ENCODE results near the gene ICA1. TPM values are rescaled to one million over a fixed set of nuclear protein-coding genes. Genes with fewer than 3 reads are reported as not detected.
A peak's percentile ranks its signal among the peaks of the same experiment; 100 is the strongest.

ICA1 gene
- total and polyA plus RNA-seq, 2 of the 4 experiments (the other 2 are of a cell fraction), result not detected

DNA sequence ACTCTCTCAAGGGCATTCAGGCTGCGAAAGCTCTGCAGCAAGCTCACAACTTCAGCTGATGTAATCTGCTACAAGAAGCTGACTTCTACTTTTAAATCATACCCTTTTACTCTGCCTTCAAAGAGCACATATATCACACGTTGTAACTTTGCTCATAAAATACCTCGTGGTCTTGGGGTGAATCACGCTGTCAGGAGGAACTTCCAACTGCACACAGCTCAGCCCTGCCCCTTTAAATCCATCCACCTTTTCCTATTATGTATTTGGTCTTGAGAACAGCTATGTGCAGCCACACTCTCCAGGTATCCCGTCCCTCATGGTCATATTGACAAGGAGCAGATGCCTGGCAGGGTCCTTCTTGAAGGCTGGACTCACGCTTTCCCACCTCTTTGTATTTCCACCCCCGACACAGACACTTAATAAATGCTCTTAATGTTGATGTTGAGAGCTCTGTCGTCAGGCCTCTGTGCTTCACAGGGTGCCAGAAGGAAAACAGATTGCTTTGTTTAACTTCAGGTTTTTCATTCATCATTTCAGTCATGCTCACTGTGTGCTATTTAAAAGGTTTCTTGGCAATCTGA is 47.6 kb downstream of the ICA1 start:
- DNase-seq (peak; percentile 9), ATAC-seq (ENCODE audit: low read depth) (no peak)
- Histone ChIP-seq H3K18ac (ENCODE audit: low read depth, low read length) (no peak overlapping the region), H3K9ac (ENCODE audit: low read depth, low read length) (no peak overlapping the region), H3K14ac (replicated peaks; ENCODE audit: low read depth, low read length) (no peak overlapping the region), H4K8ac (ENCODE audit: low read depth in 2 of 2, low read length in 2 of 2) (no peak overlapping the region), H2AK5ac (ENCODE audit: low read depth, low read length) (no peak overlapping the region), H2AK9ac (replicated peaks; ENCODE audit: low read depth, low read length, poor library complexity) (no peak overlapping the region), H4K20me1 (ENCODE audit: insufficient read depth, low read length) (no peaks in the 10 kb centered on the region), H3K9me3 (ENCODE audit: control insufficient read depth, insufficient read depth, low read length) (no peaks in the 10 kb centered on the region), H2BK15ac (ENCODE audit: low read depth, low read length) (no peak overlapping the region), H4K5ac (ENCODE audit: low read depth, low read length) (no peak overlapping the region), H3K56ac (ENCODE audit: extremely low read depth, insufficient read depth, low read length) (no peak overlapping the region), H3K9me1 (ENCODE audit: insufficient read depth, low read length) (no peaks in the 10 kb centered on the region), H3K4me2 (ENCODE audit: low read depth, low read length) (no peak overlapping the region), H2BK5ac (ENCODE audit: low read depth, low read length, poor library complexity, severe bottlenecking) (no peak overlapping the region), H4K91ac (ENCODE audit: insufficient read depth, low read depth, low read length) (no peak overlapping the region), H3K27me3 (ENCODE audit: control insufficient read depth, insufficient read depth, low read length) (no peaks in the 10 kb centered on the region), H3K79me1 (ENCODE audit: low read depth in 1 of 2, low read length in 2 of 2) (no peaks in the 10 kb centered on the region), H3K4me1 (ENCODE audit: control insufficient read depth, insufficient read depth, low read length) (no peaks in the 10 kb centered on the region), H3K23ac (ENCODE audit: low read depth, low read length) (no peak overlapping the region), H3K4ac (ENCODE audit: low read depth, low read length) (no peak overlapping the region), H2BK120ac (ENCODE audit: low read depth, low read length) (no peak overlapping the region), H3K36me3 (ENCODE audit: control insufficient read depth, insufficient read depth, low read length) (no peaks in the 10 kb centered on the region), H3K27ac (ENCODE audit: insufficient read depth, low read length) (no peak overlapping the region), H2BK20ac (ENCODE audit: low read depth, low read length) (no peak overlapping the region), H3K4me3 (ENCODE audit: insufficient read depth, low read depth, low read length) (no peak overlapping the region), H2AFZ (replicated peaks; ENCODE audit: low read length, poor library complexity) (no peak overlapping the region)
- CTCF ChIA-PET, result interaction anchor here (1.5 kb wide), 1 partner anchor 533 kb away, joined by 4 read pairs; no protein-coding TSS in a partner anchor
- TF ChIP-seq CEBPB (IDR thresholded peaks at IDR 0.05; ENCODE audit: low read depth, low read length) (no peak), MAZ (IDR thresholded peaks at IDR 0.05; ENCODE audit: borderline replicate concordance, low read depth, low read length) (no peak), RAD21 (IDR thresholded peaks at IDR 0.05; ENCODE audit: low read length) (no peak), CHD1 (IDR thresholded peaks at IDR 0.05; ENCODE audit: low read depth, low read length) (no peak), MAFK (IDR thresholded peaks at IDR 0.05; ENCODE audit: low read depth, low read length) (no peak), SMC3 (IDR thresholded peaks at IDR 0.05; ENCODE audit: low read depth, low read length) (no peak), POLR2A (IDR thresholded peaks at IDR 0.05; ENCODE audit: low read depth, low read length) (no peak), FOS (IDR thresholded peaks at IDR 0.05; ENCODE audit: low read depth, low read length) (no peak)
- TF ChIP-seq, protein P1, sequence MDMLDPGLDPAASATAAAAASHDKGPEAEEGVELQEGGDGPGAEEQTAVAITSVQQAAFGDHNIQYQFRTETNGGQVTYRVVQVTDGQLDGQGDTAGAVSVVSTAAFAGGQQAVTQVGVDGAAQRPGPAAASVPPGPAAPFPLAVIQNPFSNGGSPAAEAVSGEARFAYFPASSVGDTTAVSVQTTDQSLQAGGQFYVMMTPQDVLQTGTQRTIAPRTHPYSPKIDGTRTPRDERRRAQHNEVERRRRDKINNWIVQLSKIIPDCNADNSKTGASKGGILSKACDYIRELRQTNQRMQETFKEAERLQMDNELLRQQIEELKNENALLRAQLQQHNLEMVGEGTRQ (IDR thresholded peaks at IDR 0.05; ENCODE audit: low read depth, low read length), result no peak
- TF ChIP-seq, protein P2, sequence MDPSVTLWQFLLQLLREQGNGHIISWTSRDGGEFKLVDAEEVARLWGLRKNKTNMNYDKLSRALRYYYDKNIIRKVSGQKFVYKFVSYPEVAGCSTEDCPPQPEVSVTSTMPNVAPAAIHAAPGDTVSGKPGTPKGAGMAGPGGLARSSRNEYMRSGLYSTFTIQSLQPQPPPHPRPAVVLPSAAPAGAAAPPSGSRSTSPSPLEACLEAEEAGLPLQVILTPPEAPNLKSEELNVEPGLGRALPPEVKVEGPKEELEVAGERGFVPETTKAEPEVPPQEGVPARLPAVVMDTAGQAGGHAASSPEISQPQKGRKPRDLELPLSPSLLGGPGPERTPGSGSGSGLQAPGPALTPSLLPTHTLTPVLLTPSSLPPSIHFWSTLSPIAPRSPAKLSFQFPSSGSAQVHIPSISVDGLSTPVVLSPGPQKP (IDR thresholded peaks at IDR 0.05; ENCODE audit: borderline replicate concordance, low read depth, low read length), result no peak
- TF ChIP-seq, protein P3, sequence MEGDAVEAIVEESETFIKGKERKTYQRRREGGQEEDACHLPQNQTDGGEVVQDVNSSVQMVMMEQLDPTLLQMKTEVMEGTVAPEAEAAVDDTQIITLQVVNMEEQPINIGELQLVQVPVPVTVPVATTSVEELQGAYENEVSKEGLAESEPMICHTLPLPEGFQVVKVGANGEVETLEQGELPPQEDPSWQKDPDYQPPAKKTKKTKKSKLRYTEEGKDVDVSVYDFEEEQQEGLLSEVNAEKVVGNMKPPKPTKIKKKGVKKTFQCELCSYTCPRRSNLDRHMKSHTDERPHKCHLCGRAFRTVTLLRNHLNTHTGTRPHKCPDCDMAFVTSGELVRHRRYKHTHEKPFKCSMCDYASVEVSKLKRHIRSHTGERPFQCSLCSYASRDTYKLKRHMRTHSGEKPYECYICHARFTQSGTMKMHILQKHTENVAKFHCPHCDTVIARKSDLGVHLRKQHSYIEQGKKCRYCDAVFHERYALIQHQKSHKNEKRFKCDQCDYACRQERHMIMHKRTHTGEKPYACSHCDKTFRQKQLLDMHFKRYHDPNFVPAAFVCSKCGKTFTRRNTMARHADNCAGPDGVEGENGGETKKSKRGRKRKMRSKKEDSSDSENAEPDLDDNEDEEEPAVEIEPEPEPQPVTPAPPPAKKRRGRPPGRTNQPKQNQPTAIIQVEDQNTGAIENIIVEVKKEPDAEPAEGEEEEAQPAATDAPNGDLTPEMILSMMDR (conservative IDR thresholded peaks at IDR 0.05; ENCODE audit: low read depth, low read length), result no peak
- in situ Hi-C loops (cut with MboI; ENCODE audit: low sequenced_read_pairs) (loop anchor here (10.0 to 25.0 kb wide), 3 partner anchors 552 to 1102 kb away; no protein-coding TSS in a partner anchor), dilution Hi-C loops (cut with HindIII; ENCODE audit: low sequenced_read_pairs, unreplicated experiment) (no loop called here), intact Hi-C loops (cut with micrococcal nuclease) (no loop called here)
- 0% methylated on average over 2 of the region's 8 CpGs; no CpG with 5 or more reads in 1 of the 2 experiments for WGBS, 2 experiments (ENCODE audit: extremely low coverage in 2 of 2, insufficient read length in 1 of 2)
- POLR2A ChIA-PET (ENCODE audit: unreplicated experiment), result no interaction called here
- BruUV-seq (replicated peaks), result no TSS peak

All from IMR-90 (cell line).